Measurements from ENCODE around the gene POLR3H.

GRCh38 chr22:41539146-41540005, 4.9 kb downstream of the POLR3H start:
- TF ChIP-seq POLR2AphosphoS5 (IDR thresholded peaks at IDR 0.05) (no peak), RAD21 (conservative IDR thresholded peaks at IDR 0.05) (no peak), REST (IDR thresholded peaks at IDR 0.05; ENCODE audit: borderline replicate concordance) (no peak), CTCF (IDR thresholded peaks at IDR 0.05; ENCODE audit: poor library complexity, severe bottlenecking) (no peak), SMC3 (conservative IDR thresholded peaks at IDR 0.05; ENCODE audit: poor library complexity) (no peak), EZH2 (IDR thresholded peaks at IDR 0.05; ENCODE audit: borderline replicate concordance, insufficient read depth, low read length, poor library complexity, severe bottlenecking) (no peak), MXI1 (conservative IDR thresholded peaks at IDR 0.05; ENCODE audit: poor library complexity, severe bottlenecking) (no peak), EP300 (conservative IDR thresholded peaks at IDR 0.05; ENCODE audit: poor library complexity, severe bottlenecking) (no peak), TAF1 (IDR thresholded peaks at IDR 0.05; ENCODE audit: low read depth) (no peak)

Data from neural cell (in vitro differentiated cells).